HUES64 (cell line): ENCODE results near the gene LETMD1.

ENCODE experiments used
- H3K27ac ChIP-seq: 2 replicates; pipeline ENCODE4 v1.7.0; 2013; ENCODE audit warnings: low read depth, low read length, inconsistent platforms
- H3K27me3 ChIP-seq: 2 replicates; pipeline ENCODE4 v1.6.1; 2013; ENCODE audit warnings: mild to moderate bottlenecking, low read length; ENCODE audit not compliant: insufficient read depth
- H3K36me3 ChIP-seq: 2 replicates; pipeline ENCODE4 v1.6.1; 2013; ENCODE audit warnings: mild to moderate bottlenecking, low read length; ENCODE audit not compliant: insufficient read depth
- H3K4me1 ChIP-seq: 2 replicates; pipeline ENCODE4 v1.6.1; 2013; ENCODE audit warnings: mild to moderate bottlenecking, low read length, moderate library complexity; ENCODE audit not compliant: insufficient read depth
- H3K4me3 ChIP-seq: 2 replicates; pipeline ENCODE4 v1.5.1; 2013; ENCODE audit warnings: mild to moderate bottlenecking, low read length, moderate library complexity
- H3K9ac ChIP-seq: 2 replicates; pipeline ENCODE4 v1.6.1; 2013; ENCODE audit warnings: mild to moderate bottlenecking, low read depth, low read length
- H3K9me3 ChIP-seq: 2 replicates; pipeline ENCODE4 v1.6.1; 2013; ENCODE audit warnings: low read depth, low read length; ENCODE audit not compliant: insufficient read depth
- WGBS: fragments of 150-250, 120-280 bp; methylation state at CpG from one replicate; pipeline ENCODE4 v1.1.7; 2013; ENCODE audit warnings: missing lambda C conversion rate; 5-methylcytosine and 5-hydroxymethylcytosine counted together

LETMD1 gene

DNA sequence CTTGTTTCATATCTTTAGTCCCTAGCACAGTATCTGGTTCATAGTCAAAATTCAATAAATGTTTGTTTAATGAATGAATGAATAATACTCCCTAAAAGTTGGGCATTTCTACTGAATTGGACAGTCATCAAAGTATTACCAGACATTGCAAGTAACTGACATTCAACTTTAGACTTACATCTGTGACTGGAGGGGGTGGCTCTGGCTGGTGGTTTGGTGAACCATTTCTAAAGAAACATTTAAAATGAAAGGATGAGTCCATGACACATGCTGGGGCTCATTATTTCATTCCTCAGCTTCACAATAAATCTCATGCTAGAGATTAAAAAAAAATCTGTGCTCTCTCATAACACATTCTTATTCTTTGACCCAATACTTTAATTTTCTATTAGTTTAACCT is 55.9 kb downstream of the LETMD1 start:
- Histone ChIP-seq H3K36me3 (peaks cover 92% of the 10 kb centered on the region), H3K27me3 (no peaks in the 10 kb centered on the region), H3K9ac (no peak overlapping the region), H3K9me3 (no peaks in the 10 kb centered on the region), H3K4me3 (no peak overlapping the region), H3K27ac (no peak overlapping the region), H3K4me1 (no peaks in the 10 kb centered on the region)

DNA sequence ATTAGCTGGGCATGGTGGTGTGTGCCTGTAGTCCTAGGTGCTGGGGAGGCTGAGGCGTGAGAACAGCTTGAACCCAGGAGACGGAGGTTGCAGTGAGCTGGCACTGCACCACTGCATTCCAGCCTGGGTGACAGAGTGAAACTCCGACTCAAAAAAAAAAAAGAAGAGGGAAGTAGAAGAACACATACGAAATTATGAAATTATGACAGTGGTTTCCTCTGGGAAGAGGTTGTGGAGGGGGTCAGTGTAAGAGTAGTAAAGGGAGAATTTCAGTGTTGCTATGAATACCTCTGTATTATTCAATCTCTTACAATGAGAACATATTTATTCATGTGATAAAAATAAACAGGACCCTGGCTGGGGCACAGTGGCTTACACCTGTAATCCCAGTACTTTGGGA is 60.0 kb downstream of the LETMD1 start:
- H3K36me3 ChIP-seq, result peaks cover 89% of the 10 kb centered on the region
- no peaks in the 10 kb centered on the region for H3K4me1 ChIP-seq
- WGBS, result 91% methylated on average over 4 of the region's 4 CpGs
- no peaks in the 10 kb centered on the region for H3K9me3 ChIP-seq
- H3K27ac ChIP-seq, result no peak overlapping the region
- no peak overlapping the region for H3K4me3 ChIP-seq
- H3K9ac ChIP-seq, result no peak overlapping the region
- no peaks in the 10 kb centered on the region for H3K27me3 ChIP-seq
